GM19240 (cell line): ENCODE results near the gene IGFL1.
"Not testable (repeated sequence)": the region's sequence is repeated elsewhere in the genome, so short reads cannot be mapped to it uniquely, and the experiment has no call there.

Source experiments
- DNase-seq: peaks from one replicate; pipeline ENCODE4 v3.0.0; 2011; ENCODE audit warnings: low spot score; ENCODE audit not compliant: insufficient read length

Gene IGFL1

DNA sequence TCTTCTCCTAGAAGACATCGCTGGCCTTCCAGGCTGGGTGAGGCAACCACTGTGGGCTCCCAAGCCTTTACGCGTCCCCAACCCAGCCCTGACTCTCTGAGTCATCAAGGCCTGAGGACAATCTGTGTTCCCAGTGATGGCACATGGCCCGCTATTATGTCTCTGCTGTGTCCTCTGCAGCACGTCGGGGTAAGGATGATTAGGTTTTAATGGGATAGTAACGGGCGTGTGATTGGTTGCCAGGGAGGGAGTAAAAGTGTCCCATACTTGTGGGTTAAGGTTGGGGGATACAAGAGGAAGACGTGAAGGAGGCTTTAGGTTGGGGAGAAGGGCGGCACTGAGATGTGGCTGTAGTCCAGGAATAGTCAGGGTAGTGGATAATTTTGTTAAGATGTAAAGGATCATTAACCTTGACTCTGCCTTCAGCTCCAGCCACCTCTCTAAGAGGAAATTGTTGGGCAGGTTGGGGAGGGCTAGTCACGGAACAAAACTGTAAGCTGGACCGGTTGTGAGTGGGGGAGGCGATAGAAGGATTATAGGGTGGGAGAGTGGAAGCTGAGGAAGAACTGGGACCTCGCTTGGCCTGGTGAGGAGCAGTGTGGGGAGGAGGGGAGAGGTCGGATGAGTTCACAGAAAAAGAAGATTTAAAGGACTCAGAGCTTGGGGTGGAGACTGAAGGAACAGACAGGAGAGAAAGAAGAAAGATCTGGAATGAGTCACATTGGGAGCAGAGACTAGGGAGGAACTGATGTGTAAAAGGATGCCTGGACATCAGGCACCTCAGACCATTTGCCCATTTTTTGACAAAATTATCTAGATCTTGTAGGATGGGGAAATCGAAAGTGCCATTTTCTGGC is 27.9 kb upstream of the IGFL1 start:
- DNase-seq = no peak

DNA sequence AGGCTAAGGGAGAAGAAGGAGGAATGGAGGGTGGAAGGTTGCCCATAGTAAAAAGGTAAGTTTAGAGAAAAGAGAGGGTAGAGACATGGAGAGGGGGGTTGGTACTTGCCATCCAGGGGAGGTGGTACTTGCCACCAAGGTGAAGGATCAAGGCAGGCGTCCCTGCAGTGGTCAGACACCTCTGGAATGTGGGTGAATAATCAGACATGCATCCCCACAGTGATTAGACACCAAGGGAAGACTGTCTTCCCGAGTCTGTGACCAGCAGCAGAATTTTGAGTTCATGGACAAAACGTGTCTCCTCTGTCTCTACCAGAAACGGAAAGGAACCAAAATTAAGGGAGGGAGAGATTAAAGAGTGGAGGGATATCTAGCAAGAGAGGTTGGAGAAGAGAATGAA is 27.1 kb upstream of the IGFL1 start:
- DNase-seq = no peak

DNA sequence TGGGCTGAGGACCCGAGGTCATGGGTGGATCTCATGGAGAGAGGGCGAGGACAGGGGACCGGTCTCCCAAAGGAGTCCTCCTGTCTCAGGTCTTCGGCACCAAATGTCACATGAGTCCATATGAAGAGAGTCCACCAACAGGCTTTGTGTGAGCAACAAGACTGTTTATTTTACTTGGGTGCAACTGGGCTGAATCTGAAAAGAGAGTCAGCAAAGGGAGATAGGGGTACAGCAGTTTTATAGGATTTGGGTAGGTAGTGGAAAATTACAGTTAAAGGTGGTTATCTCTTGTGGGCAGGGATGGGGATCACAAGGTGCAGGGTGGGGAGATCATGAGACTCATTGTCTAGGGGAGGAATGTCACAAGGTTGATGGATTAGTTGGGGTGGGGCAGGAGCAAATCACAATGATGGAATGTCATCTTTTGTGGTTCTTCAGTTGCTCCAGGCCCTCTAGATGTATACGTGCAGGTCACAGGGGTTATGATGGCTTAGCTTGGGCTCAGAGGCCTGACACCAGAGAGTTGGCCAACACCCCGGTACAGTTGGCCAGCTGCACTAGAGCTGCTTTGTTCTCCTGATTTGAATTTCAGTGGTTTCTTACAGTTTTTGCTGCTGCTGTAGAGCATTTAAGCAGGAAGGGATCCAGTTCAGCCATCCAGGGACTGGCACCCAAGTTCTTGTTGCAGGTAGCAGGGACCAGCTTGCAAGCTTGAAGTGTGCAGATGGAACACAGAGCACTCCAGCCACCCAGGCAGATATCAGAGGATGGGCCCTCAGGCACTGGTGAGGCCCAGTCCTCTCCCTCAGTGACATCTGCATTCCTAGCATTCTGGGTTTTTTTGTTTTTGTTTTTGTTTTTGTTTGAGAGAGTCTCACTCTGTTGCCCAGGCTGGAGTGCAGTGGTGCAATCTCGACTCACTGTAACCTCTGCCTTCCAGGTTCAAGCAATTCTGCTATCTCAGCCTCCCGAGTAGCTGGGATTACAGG is 26.4 kb upstream of the IGFL1 start:
- no peak for DNase-seq

DNA sequence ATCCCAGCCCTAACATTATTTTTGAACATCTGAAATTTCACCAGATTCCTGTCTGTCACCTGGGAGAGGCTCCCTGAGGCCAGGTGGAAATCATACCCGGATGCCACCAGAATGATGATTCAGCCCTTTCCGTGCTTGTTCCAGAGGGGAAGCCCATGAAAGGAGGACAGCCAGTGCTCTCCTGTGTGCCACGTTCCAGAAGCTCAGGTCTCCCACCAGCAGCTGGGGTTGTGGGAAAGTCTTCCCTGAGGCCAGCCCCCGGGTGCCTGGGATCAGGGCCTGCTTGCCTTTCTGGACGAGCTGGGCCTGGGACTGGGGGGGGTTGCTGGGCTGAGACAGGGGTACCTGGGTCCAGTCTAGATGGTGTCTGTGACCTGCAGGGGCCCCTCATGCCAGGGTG is 25.5 kb upstream of the IGFL1 start:
- DNase-seq = no peak

DNA sequence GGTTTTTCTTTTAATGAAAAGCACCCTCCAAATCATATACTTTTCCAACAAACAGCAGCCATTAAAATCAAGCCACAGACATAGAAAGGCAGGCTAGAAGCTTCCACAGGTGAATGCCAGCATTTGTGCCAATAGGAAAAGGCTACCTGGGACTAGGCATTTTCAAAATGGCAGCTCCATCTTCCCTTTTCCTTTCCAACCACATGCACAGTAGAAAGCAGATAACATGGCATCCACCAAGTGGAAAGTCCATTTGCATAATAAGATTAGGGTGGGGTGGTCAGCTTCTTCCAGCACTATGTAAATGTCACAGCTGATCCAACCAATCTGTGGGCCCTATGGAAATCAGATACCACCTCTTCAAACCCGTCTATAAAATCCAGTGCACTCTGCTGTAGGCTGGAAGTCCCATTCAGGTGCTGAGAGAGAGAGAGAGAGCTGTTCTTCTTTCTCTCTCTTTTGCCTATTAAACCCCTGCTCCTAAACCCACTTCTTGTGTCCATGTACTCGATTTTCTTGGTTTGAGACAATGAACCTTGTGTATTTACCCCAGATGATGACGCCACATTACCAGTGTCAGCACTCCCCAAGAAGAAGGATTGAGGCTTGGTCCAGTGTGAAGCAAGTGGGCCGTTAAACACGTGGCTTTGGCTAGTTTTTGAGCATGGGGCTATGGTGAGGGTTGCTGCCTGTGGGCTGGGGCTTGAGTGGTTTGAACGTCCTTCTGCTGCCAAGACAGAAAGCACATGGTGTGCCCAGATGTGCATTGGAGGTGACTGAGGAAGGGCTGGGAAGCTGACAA is 24.2 kb upstream of the IGFL1 start:
- DNase-seq = no peak

DNA sequence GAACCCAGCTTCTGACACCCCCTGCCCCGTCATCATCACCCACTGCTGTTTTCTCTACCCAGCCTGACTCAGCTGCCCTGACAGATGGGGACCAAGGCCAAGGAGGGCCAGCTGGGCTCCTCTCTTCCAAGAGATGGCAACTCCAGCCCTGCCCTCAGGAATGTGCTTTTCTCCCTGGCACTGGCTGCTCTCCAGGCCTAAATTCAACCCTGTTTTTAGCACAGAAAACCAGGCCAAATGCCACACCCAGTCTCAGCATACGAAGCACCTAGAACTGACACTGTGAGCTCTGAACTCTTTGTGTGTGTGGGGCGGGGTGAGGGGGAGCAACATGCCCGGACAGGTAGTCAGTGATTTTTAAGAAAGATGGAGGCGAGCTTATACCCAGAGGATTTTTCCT is 23.4 kb upstream of the IGFL1 start:
- no peak for DNase-seq

DNA sequence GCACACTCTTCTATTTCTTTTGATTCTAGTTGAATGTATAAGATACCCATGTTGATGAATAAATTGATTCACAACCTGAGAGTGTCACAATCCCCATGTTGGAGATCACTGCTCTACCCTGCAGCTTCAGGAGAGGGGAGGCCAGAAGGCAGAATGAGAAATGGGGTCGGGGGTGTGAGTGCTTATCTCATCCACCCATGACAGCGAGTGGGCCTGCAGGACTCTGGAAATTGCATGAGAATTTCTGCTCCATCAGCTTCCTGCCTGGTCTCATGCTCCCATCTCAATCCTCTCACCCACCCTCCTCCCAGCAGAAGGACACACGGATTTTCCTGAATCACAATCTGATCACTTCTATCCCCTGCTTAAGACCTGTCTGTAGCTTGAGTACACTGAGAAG is 22.9 kb upstream of the IGFL1 start:
- DNase-seq = no peak

DNA sequence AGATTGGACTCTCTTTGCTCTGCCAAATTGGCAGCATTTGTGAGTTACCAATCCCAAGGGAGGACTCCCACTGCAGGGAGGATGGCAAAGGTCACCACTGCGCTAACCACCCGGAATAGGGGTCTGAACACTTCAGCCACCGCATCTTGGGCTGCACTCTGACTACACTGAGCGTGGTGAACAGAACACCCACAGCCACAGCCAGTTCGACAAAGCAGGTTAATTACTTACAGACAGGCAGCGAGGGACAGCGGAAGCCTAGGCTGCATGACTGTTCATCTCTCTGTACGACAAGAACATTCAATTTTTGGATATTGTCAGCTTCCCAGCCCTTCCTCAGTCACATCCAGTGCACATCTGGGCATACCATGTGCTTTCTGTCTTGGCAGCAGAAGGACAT is 21.7 kb upstream of the IGFL1 start:
- DNase-seq = not testable (repeated sequence)

DNA sequence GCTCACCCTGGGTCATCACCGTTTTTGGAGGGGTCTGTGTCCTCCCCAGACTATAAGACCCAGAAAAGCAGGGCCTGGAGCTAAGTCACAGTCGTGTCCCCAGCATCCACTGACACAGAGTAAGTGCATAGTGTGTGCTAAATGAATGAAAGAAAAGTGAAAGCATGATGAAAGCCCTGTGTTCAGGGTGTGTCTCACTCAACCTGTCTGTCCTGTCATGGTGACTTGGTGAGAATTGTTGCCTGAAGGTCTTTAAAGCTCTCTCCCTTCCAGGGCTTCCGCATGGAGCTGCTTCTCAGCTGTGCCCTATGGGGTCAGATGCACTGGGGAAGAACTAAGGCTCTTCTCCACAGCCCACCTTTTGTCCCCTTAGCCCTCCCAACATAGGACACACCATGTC is 20.5 kb upstream of the IGFL1 start:
- DNase-seq = no peak

DNA sequence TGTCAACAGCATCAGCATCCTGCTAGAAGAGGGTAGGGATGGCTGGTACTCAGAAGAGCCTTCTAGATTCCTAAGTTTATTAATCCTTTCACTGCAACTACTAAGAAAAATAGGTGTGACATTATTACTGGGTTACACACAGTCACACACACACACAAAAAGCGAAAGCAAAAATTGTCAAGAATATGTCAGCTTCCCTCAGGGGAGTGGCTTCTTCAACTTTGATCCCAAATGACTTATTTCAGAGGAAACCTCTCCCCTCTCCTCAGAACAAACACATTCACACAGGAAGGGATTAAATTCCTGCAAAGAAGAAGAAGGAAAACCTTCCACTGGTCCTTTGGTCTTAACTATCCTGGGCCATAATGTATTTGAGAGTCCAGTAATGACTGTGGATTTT is 20.1 kb upstream of the IGFL1 start:
- no peak for DNase-seq

DNA sequence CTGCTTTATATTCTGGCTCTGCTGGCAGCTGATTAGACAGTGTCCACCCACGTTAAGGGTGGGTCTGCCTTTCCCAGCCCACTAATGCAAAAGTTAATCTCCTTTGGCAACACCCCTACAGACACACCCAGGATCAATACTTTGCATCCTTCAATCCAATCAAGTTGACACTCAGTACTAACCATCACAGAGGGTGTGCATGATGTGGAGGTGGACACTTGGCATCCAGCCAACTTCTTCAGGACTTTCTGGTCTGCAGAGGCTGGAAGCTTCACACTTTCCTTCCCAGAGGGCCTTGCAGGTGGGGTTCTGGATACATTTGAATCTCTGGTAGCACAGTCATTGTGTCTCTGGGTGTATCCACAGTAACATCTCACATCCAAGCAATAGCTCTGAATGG is 18.9 kb upstream of the IGFL1 start:
- DNase-seq = no peak

DNA sequence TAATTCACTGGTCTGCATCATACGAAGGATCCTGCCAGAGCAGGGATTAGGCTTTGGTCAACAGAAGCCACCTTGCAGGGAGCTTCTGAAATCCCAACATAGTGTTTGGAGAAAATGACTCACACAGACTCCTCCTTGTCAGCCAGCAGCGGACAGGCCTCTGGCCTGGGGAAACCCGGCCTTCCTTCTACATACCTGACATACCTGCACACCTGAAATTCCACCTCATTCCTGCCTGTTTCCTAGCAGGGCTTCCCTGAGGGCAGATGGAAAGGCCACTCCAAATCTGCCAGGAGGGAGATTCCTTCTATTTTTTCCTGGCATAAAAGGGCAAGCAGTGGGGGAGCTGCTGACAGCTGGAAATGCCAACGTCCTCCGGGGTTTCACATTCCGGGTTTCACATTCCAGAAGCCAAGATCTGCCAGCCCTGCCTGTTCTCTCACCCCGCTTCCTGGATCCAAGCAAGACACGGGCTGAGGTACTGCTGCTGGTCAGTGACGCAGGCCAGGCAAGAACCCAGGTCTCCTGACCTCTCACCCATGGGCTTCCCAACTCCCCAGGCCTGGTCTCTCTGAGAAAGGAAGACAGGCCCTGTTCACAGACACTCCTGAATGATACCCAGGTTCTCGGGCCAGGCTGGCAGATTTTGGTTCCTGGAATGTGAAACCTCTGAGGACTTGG is 18.2 kb upstream of the IGFL1 start:
- no peak for DNase-seq

DNA sequence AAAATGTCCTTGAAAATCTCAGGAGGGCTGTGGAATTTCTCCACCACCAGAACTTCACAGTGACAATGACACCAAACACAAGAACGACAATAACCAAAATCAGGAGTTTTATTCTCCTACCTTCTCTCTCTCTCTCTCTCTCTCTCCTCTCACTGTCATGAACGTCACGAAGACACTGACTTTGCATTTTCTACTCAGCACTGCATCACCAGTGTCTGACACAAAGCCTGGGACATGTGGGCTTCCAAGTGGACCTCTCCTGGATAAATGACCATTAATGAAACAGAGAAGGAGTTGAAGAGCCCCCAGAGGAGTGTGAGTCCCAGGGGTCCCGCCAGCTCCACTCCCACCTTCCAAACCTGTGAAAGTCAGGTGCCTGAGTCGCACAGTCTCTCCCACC is 16.9 kb upstream of the IGFL1 start:
- not testable (repeated sequence) for DNase-seq

DNA sequence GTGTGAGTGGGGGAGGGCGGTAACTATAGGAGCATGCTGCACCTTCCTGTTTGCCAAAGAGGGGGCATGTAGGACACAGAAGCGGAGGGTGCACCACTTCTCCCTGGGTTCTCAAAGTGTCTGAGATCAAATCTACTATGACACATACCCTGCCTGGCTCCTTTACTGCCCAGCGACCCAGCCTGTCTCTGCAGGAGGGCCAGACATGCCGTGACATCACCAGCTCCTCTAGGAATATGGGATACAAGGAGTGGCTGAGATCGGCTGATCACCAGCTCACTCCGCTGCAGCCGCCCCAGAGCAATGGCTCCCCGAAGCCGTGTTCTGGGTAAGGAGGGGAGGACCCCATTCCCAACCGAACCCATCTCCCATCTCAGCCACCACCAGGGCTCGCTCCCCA is 16.4 kb upstream of the IGFL1 start:
- DNase-seq = no peak

DNA sequence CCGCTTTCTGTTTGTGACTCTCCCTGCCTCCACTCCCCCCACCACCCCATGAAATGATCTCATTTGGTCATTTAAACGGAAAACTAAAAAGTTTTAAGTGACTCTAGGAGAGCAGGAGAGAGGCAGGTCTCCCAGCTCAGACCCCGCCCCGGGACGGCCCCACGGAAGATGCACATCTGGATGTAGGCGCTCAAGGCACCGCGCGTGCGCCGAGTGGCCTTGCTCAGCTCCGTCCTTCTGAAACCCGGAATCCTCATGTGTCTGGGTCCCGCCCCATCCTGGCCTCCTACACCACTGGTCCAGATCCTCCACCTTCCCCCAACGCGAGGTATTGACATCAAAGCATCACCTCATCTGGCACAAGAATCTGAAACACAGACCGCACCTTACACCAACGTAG is 15.7 kb upstream of the IGFL1 start:
- no peak for DNase-seq

DNA sequence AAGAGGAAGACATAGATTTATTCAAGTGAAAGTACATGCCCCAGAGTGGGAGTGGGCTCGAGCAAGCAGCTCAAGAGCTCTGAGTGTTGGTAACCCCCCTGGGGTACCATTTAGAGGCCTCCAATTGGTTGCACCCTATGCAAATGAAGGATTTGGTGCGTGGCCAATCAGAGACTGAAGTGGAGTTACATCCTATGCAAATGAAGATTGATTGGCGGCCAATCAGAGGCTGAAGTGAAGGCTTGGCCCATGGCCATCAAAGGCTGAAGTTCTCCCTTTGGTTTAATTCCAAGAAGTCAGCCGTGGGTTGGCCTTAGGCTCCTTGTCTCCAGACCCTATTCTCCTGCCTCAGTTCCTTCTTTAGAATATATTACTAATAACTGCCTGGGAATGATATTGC is 12.9 kb upstream of the IGFL1 start:
- DNase-seq = no peak

DNA sequence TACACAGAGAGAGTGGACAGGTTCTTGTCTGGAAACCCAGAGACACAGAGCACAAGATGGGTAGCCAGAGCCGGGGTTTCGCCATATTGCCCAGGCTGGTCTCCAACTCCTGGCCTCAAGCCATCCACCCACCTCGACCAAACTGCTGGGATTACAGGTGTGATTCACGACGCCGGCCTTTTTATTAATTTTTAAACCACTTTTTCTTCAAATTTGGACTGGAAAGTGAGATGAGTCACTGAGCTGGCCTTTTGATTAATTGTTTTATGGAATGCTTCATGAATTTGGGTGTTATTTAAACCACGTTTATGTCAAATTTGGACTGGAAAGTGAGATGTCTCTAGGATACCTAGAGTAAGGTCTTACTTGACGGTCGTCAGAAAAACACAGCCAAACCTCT is 12.1 kb upstream of the IGFL1 start:
- no peak for DNase-seq

DNA sequence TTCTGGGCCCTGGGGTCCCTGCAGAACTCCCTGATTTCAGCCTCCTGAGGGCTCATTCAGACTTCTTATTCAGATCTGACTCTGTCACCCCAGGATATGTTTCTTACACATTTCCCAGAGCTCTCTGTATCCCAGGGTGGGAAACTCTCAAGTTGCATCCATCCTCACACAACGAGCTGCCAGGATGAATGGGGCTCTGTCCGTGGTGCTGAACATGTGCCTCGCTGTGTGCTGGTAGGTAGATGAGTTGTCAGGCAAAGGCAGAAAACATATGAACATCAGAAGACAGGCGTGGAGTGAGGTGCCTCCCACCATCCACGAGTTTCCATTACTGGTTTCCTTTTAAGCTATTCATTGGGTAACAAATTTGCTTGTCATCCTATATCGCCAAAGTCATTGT is 11.4 kb upstream of the IGFL1 start:
- no peak for DNase-seq

DNA sequence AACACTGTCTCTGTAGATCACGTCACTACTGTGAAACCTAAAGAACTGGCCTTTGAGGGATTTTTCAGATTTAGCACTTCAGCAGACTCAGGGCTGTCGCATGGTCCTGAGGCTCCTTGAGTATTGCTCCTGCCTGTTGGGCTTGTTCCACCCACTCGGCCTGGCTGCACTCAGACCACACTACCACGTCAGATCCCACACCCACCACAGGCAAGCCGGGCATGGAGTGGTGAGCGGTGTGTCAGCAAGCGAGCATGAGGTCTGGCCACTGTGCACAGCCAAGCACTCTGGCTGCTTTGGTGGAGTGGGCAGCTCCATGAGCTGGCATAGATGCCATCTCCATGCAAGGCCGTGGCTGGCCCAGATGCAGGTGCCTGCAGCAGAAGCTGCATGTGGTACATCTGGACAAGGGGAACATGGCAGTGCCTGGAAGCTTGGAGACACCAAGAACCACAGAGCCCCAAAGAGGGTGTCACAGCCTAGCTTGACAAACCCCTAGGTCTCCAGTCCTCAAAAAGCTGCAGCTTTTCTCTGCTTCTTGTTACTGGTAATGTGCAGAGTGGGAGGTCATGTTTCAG is 9.4 kb upstream of the IGFL1 start:
- no peak for DNase-seq

DNA sequence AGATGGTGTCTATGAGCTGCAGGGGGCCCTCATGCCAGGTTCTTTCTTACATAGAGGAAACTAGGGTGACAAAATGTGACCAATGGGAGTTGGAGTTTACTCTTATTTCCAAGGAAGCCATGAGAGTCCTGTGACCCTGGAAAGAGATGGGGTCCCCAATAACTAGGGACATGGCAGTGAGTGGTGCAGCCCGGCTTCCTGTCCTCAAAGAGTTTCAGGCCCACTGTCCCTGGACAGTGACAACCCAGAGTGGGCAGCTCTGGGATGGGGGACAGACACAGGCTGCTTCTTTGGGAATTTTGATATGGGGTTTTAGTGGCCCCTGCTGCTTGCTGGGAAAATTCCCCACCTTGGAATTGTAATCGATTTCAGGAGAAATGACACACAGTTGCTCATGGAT is 8.4 kb upstream of the IGFL1 start:
- DNase-seq = no peak
